GM18907 (cell line): ENCODE measurements around the gene ATP8B4.
"Not testable (repeated sequence)": the region's sequence is repeated elsewhere in the genome, so short reads cannot be mapped to it uniquely, and the experiment has no call there.

ENCODE experiments used
- ATAC-seq: cut with Tn5 transposase; IDR thresholded peaks from one replicate; pipeline ENCODE4 v1.9.1; 2021; ENCODE audit warnings: mild to moderate bottlenecking, moderate library complexity; ENCODE audit not compliant: unreplicated experiment

Gene ATP8B4

DNA sequence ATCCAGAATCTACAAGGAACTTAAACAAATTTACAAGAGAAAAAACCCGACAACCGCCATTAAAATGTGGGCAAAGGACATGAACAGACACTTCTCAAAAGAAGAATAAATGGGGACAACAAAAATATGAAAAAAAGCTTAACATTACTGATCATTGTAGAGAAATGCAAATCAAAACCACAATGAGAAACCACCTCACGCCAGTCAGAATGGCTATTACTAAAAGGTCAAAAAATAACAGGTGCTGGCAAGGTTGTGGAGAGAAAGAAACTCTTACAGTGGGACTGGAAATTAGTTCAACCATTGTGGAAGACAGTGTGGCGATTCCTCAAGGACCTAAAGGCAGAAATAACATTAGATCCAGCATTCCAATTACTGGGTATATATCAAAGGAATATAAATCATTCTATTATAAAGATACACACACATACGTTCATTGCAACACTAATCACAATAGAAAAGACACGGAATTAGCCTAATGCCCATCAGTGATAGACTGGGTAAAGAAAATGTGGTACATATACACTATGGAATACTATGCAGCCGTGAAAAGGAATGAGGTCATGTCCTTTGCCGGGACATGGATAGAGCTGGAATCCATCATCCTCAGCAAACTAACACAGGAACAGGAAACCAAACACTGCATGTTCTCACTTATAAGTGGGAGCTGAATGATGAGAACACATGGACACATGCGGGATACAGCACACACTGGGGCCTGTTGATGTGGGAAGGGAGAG, 155.8 kb downstream of the ATP8B4 start:
- ATAC-seq = not testable (repeated sequence)

DNA sequence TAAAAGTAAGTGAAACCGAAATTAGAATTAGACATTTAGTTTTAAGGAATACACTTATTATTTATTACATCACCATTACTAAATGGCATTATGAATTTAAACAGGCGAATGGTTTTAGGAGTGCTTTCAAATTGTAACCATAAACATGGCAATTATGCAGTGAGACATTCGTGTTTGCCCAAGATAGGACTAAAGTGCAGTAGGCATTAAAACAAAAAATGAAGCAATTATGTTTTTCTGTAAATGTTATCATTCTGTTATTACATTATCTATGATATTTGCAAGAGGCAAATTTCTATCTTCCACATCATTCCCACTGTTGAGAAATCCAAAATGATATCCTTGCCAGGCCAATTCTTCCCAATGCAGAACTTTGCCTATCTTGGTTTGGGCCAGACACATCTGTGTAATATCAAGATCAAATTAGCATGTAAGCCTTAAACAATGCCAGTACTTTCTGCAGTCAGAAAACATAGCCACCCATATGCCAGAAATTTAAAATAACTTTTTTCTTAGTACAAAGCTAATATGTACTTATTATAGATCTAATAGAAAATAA, 156.9 kb downstream of the ATP8B4 start:
- ATAC-seq = no peak

- no peak for ATAC-seq
These were observed 165.6 kb downstream of the ATP8B4 start for GRCh38 chr15:49953421-49953820.

DNA sequence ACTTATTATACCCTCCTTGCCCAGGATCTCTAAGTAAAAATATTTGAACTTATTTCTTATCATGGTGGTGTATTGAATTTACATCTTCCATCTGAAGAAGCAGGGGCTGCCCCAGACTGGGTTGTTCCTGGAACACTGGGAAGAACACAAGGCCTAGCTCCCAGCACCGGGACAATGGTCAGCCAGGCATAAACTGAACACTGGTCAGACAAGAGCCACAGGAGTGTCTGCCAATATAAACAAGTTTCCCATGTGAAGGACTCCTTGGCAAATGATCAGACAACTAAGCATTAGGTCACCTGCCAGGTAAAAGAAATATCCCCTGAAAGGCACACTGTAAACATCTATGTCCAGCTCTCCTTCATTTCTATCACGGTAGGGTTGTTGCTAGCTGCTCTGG, 172.4 kb downstream of the ATP8B4 start:
- no peak for ATAC-seq

GRCh38 chr15:49934487-49934886, 184.5 kb downstream of the ATP8B4 start:
- no peak for ATAC-seq

DNA sequence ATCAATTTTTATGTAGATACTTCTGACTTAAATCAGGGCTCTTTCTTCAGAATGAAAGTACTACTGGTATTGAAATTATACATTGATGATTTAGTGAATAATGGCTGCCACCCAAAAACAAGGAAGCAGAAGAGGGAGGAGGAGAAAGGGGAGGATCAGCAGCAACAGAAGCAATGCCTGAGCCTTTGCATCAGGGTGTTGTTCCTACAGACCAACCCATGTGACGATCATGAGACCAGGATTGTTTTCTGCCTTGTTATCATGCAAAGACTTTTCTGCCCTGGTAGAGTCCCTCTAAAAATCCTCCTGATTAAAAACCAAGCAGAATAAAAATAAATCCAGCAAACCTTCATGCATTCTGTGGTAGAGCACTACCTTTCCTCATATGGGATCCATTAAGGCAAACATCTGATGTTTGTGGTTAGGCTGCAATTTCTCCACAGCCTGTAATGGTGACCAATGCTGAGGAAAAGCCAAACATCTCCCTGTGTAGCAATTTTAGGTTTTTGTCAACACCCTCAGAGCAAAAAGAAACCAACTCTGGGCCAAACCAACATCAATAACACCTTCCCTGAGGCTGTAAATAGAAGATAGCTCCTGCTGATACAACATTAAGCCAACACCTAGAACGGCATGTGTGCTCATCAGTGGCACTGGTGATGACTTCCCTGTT, 191.7 kb downstream of the ATP8B4 start:
- no peak for ATAC-seq

GRCh38 chr15:49926740-49927139, 192.3 kb downstream of the ATP8B4 start:
- no peak for ATAC-seq

GRCh38 chr15:49923671-49924070, 195.4 kb downstream of the ATP8B4 start:
- ATAC-seq = no peak

DNA sequence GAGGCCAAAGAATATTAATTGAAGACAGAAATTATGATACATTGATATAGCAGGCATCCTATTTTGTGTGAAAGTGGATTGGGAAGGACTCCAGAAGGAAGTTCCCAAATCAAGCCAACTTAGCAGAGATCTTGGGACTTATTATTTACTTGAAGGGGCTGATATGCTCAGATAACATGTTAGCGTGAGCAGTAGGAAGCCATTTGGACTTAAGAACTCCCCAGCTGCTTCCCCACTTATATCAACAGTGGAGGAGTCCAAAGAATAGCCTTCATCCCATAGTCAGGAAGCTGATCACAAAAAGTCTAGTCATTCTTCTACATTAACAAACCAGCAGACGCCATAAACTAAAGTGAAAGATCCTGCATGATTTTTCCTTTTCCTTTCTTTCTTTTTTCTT, 200.0 kb downstream of the ATP8B4 start:
- ATAC-seq = no peak

GRCh38 chr15:49918121-49918520, 200.9 kb downstream of the ATP8B4 start:
- no peak for ATAC-seq

DNA sequence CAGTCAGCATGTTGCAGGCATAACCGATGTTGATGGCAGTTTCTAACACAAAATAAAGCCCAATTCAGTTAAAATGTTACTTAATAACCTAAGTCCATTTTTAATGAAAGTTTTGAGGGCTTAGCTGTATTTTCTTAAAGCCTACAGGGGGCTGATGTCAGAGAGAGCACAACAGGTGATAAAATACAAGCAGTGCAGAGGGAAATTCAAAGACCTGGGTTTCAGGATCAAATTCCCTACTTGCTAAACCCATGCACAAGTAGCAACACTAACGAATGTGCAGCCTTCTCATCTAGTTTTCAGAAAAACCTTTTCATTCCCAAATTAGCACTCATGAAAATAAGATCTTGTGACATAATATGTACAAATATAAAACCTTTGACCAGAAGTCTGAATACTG, 202.0 kb downstream of the ATP8B4 start:
- ATAC-seq = no peak

DNA sequence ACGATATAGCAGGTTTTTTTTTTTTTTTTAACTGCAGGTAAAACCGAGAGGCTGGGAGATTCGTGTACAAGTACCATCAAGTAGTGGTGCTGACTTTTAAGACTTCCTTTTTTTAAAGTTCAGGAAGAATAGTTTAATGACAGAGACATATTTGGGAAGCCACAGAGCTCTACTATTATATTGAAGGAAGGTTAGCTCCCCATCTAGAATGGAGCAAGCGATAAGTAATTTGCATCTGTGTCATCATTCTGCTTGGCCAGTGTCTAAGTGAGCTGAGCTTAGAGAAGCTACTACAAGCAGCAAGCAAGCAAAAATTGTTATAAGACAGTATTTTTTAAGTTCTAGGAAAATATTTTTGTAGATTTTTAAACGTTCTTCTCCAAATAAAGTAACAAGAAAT, 203.2 kb downstream of the ATP8B4 start:
- no peak for ATAC-seq

DNA sequence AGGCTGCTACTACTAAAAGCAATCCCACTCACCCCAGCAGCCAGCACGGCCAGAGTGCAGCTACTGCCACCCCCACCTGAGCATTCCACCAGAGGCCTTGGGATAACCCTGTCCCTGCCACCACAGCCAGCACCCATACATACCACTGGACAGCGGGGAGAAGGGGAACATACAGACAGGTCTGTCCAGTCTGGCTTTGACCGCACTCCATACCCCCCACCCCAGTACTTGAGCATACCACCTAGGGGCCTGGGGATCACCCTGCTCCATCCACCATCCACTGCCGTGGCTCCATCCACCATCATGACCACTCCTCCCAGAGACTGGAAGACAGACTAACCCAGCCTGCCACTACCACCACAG, 210.1 kb downstream of the ATP8B4 start:
- ATAC-seq = no peak

- no peak for ATAC-seq
These were observed 210.6 kb downstream of the ATP8B4 start for GRCh38 chr15:49908236-49908932.

- ATAC-seq = no peak
These were observed 212.1 kb downstream of the ATP8B4 start for GRCh38 chr15:49906966-49907365.

- no peak for ATAC-seq
These were observed 213.8 kb downstream of the ATP8B4 start for GRCh38 chr15:49905221-49905620.

GRCh38 chr15:49904296-49904695, 214.7 kb downstream of the ATP8B4 start:
- no peak for ATAC-seq

DNA sequence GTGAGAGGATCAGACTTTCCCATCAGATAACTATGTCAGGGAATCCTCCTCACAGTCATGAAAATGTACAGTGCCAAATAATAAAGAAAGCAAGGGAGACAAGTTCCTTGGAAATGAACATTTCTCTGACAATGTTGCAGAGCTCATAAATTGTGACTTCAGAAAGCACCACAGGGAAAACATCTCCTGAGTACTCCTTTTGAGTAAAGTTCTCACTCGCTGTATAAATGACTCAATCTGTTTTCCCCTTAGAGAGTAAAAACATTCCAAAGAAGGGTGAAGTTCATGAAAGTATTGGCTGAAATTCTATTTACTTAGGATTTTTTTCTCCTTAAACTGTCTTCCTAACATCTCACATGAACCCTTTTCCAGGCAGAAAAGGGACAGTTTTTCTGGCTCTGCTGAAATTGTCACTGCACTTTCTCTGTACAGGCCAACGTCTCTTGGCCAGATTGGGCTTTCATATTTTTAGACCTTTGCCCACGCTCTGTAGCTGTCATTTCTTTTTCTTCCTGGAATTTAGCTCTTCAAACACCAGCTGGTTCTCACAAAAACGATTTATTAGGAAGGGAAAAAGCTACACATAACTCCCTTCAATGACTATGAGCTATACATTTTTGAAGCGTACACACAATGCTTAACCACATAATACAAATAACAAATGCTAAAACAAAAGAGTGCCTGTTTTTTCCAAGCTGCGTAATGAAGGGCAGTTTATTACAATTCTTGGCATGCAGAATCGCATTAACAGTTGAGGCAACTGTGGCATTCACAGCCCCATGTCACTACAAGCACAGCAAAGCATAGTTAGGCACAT, 216.1 kb downstream of the ATP8B4 start:
- no peak for ATAC-seq

- ATAC-seq = no peak
These were observed 216.9 kb downstream of the ATP8B4 start for GRCh38 chr15:49901996-49902684.

DNA sequence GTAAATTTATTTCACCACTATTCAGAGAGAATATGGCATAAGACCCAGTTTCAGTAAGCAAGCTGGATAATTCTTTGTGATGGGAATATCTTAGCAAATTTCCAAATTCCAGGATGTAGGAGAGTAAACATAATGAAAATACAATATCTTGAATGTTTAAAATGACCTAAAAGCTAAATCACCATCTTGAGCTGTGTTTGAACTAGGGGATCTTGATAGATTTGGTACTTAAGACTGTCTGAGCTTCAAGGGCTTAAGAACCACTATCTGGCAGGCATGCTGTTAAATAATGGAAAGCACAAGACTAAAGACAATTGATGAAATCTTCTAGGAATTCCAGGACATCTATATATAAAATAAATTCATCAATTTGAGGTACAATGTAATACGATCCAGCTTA, 217.7 kb downstream of the ATP8B4 start:
- no peak for ATAC-seq

GRCh38 chr15:49900903-49901235, 218.2 kb downstream of the ATP8B4 start:
- ATAC-seq = no peak
